ENCODE results near the gene COX14. TPM values are rescaled to one million over a fixed set of nuclear protein-coding genes. Genes with fewer than 3 reads are reported as not detected.

COX14 gene
- total RNA-seq (10 to 100 TPM; 26.7 to 29.6 TPM), polyA plus RNA-seq (100 to 1,000 TPM in 1 of 2 donors, 10 to 100 TPM in 1; 77.4 to 172 TPM)

DNA sequence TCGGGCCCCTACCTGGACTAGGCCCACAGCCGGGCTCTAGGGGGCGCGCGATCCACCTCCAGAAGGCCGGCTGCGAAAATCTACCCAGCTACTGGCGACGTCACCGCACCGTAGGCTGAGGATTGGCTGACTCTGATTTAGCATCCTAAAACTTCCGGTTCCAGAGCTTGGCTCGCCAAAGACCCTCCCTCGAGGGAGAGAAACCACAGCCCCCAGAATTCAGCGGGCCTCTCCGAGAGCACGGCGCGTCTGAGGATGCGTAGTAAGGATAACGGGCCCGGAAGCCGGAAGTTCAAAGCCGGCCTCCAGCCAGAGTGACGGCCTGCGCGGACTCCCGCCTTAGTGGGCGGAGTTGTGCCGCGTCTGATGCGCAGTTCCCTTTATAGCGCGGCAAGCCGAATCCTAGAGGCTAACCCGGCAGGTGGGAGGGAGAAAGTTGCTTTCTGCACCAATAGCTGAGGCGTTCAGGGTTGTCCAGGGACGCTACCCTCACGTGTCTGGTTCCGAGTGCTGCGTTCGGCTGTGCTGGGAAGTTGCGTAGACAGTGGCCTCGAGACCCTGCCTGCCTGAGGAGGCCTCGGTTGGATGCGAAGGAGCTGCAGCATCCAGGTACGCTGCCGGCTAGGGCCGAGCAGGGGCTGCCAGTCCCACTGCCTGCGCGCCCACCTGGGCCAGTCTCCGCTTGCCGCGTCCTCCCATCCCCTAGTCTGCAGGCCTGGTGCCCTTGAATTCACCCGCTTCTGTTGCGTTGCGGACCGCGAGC is at the start of gene COX14:
Gene COX14 (plus strand): TSS at position 544 of the 763 bp plus-strand sequence. CDS start 7,808 bp downstream, outside the sequence.
- DNase-seq (ENCODE audit: low spot score), result peak; percentile 99
- TF ChIP-seq TAF1 (conservative IDR thresholded peaks at IDR 0.05) (peak; percentile 83), GABPA (IDR thresholded peaks at IDR 0.05 in 1 of 2, conservative IDR thresholded peaks at IDR 0.05 in 1 of 2) (peak; percentile 85 to 96), NR2F2 (IDR thresholded peaks at IDR 0.05) (peak; percentile 56), SP1 (IDR thresholded peaks at IDR 0.05) (peak; percentile 94), FOXA2 (IDR thresholded peaks at IDR 0.05) (no peak), RXRA (IDR thresholded peaks at IDR 0.05) (peak; percentile 85 to 94), FOXA1 (IDR thresholded peaks at IDR 0.05) (no peak), YY1 (IDR thresholded peaks at IDR 0.05) (peak; percentile 85), EGR1 (IDR thresholded peaks at IDR 0.05; ENCODE audit: low read depth in 2 of 2) (peak in 1 of 2 donors; percentile 75), HNF4A (conservative IDR thresholded peaks at IDR 0.05) (peak; percentile 35 to 39), RAD21 (IDR thresholded peaks at IDR 0.05) (peak; percentile 39 to 49), HNF4G (IDR thresholded peaks at IDR 0.05) (no peak), JUND (IDR thresholded peaks at IDR 0.05) (peak; percentile 43 to 80)
- TF ChIP-seq, protein P1, sequence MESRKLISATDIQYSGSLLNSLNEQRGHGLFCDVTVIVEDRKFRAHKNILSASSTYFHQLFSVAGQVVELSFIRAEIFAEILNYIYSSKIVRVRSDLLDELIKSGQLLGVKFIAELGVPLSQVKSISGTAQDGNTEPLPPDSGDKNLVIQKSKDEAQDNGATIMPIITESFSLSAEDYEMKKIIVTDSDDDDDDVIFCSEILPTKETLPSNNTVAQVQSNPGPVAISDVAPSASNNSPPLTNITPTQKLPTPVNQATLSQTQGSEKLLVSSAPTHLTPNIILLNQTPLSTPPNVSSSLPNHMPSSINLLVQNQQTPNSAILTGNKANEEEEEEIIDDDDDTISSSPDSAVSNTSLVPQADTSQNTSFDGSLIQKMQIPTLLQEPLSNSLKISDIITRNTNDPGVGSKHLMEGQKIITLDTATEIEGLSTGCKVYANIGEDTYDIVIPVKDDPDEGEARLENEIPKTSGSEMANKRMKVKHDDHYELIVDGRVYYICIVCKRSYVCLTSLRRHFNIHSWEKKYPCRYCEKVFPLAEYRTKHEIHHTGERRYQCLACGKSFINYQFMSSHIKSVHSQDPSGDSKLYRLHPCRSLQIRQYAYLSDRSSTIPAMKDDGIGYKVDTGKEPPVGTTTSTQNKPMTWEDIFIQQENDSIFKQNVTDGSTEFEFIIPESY (IDR thresholded peaks at IDR 0.05), result peak; percentile 86
- TF ChIP-seq, protein P2, sequence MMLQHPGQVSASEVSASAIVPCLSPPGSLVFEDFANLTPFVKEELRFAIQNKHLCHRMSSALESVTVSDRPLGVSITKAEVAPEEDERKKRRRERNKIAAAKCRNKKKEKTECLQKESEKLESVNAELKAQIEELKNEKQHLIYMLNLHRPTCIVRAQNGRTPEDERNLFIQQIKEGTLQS (IDR thresholded peaks at IDR 0.05), result peak; percentile 77
- TF ChIP-seq, protein P3, sequence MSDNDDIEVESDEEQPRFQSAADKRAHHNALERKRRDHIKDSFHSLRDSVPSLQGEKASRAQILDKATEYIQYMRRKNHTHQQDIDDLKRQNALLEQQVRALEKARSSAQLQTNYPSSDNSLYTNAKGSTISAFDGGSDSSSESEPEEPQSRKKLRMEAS (IDR thresholded peaks at IDR 0.05), result peak; percentile 74
- TF ChIP-seq, protein P4, sequence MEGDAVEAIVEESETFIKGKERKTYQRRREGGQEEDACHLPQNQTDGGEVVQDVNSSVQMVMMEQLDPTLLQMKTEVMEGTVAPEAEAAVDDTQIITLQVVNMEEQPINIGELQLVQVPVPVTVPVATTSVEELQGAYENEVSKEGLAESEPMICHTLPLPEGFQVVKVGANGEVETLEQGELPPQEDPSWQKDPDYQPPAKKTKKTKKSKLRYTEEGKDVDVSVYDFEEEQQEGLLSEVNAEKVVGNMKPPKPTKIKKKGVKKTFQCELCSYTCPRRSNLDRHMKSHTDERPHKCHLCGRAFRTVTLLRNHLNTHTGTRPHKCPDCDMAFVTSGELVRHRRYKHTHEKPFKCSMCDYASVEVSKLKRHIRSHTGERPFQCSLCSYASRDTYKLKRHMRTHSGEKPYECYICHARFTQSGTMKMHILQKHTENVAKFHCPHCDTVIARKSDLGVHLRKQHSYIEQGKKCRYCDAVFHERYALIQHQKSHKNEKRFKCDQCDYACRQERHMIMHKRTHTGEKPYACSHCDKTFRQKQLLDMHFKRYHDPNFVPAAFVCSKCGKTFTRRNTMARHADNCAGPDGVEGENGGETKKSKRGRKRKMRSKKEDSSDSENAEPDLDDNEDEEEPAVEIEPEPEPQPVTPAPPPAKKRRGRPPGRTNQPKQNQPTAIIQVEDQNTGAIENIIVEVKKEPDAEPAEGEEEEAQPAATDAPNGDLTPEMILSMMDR (IDR thresholded peaks at IDR 0.05; ENCODE audit: low read depth, low read length, missing input control), result peak; percentile 79
- TF ChIP-seq, protein P5, sequence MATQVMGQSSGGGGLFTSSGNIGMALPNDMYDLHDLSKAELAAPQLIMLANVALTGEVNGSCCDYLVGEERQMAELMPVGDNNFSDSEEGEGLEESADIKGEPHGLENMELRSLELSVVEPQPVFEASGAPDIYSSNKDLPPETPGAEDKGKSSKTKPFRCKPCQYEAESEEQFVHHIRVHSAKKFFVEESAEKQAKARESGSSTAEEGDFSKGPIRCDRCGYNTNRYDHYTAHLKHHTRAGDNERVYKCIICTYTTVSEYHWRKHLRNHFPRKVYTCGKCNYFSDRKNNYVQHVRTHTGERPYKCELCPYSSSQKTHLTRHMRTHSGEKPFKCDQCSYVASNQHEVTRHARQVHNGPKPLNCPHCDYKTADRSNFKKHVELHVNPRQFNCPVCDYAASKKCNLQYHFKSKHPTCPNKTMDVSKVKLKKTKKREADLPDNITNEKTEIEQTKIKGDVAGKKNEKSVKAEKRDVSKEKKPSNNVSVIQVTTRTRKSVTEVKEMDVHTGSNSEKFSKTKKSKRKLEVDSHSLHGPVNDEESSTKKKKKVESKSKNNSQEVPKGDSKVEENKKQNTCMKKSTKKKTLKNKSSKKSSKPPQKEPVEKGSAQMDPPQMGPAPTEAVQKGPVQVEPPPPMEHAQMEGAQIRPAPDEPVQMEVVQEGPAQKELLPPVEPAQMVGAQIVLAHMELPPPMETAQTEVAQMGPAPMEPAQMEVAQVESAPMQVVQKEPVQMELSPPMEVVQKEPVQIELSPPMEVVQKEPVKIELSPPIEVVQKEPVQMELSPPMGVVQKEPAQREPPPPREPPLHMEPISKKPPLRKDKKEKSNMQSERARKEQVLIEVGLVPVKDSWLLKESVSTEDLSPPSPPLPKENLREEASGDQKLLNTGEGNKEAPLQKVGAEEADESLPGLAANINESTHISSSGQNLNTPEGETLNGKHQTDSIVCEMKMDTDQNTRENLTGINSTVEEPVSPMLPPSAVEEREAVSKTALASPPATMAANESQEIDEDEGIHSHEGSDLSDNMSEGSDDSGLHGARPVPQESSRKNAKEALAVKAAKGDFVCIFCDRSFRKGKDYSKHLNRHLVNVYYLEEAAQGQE (IDR thresholded peaks at IDR 0.05), result peak; percentile 74
- Histone ChIP-seq H3K27me3 (ENCODE audit: control insufficient read depth in 4 of 4, insufficient read depth in 4 of 4, low read length in 3 of 4) (no peaks in the 10 kb centered on the region), H3K27ac (ENCODE audit: low read depth in 1 of 2, low read length in 2 of 2) (peak within 1 kb of the TSS; percentile 95 to 97), H3K36me3 (ENCODE audit: control insufficient read depth in 4 of 4, insufficient read depth in 3 of 4, low read depth in 1 of 4, low read length in 3 of 4) (peaks cover 3 to 13% (median 7%) of the 10 kb centered on the region in 4 donors), H3K4me3 (ENCODE audit: low read depth in 1 of 3, low read length in 3 of 3) (peak within 1 kb of the TSS; percentile 77 to 98 (median 98)), H3K9me3 (ENCODE audit: control insufficient read depth in 4 of 4, low read length in 3 of 4) (no peaks in the 10 kb centered on the region), H3K9ac (ENCODE audit: low read depth in 1 of 2, low read length in 2 of 2) (peak within 1 kb of the TSS; percentile 69 to 91), H3K4me1 (ENCODE audit: control insufficient read depth in 4 of 4, insufficient read depth in 4 of 4, low read length in 3 of 4) (peaks cover 22 to 53% (median 43%) of the 10 kb centered on the region in 4 donors)
- WGBS, result under 1% methylated on average over 59 of the region's 59 CpGs

All from liver (tissue), 9 donors.